ENCODE data around the gene MRPL49. TPM values are rescaled to one million over a fixed set of nuclear protein-coding genes. Genes with fewer than 3 reads are reported as not detected.
"Not testable (repeated sequence)": the region's sequence is repeated elsewhere in the genome, so short reads cannot be mapped to it uniquely, and the experiment has no call there.

MRPL49 gene
- total RNA-seq, 4 donors from 2014 or later: 68.1 to 76.2 (median 72.0) TPM

GRCh38 chr11:65167656-65168055 is 45.5 kb downstream of the MRPL49 start:
- 86 to 96% methylated on average over 3 of the region's 3 CpGs for WGBS, 2 donors
- no peak for DNase-seq
- Histone ChIP-seq H3K9me3 (no peaks in the 10 kb centered on the region), H3K4me1 (peaks cover 0 to 6% (median 4%) of the 10 kb centered on the region in 3 donors), H3K27me3 (peaks cover 0 to 2% (median 0%) of the 10 kb centered on the region in 4 donors), H3K4me3 (no peak overlapping the region), H3K36me3 (no peaks in the 10 kb centered on the region), H3K27ac (no peak overlapping the region)
- intact Hi-C loops (cut with DNase I): no loop called here
- no peak for TF ChIP-seq POLR2A (IDR thresholded peaks at IDR 0.05)
- TF ChIP-seq, protein P1, sequence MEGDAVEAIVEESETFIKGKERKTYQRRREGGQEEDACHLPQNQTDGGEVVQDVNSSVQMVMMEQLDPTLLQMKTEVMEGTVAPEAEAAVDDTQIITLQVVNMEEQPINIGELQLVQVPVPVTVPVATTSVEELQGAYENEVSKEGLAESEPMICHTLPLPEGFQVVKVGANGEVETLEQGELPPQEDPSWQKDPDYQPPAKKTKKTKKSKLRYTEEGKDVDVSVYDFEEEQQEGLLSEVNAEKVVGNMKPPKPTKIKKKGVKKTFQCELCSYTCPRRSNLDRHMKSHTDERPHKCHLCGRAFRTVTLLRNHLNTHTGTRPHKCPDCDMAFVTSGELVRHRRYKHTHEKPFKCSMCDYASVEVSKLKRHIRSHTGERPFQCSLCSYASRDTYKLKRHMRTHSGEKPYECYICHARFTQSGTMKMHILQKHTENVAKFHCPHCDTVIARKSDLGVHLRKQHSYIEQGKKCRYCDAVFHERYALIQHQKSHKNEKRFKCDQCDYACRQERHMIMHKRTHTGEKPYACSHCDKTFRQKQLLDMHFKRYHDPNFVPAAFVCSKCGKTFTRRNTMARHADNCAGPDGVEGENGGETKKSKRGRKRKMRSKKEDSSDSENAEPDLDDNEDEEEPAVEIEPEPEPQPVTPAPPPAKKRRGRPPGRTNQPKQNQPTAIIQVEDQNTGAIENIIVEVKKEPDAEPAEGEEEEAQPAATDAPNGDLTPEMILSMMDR (IDR thresholded peaks at IDR 0.05): no peak

- intact Hi-C loops (cut with DNase I): no loop called here
- TF ChIP-seq, protein P1 (IDR thresholded peaks at IDR 0.05): no peak
- TF ChIP-seq POLR2A (IDR thresholded peaks at IDR 0.05): no peak
- Histone ChIP-seq H3K4me1 (peaks cover 0 to 6% (median 4%) of the 10 kb centered on the region in 3 donors), H3K27me3 (peaks cover 0 to 2% (median 0%) of the 10 kb centered on the region in 4 donors), H3K4me3 (no peak overlapping the region), H3K9me3 (no peaks in the 10 kb centered on the region), H3K27ac (peak overlapping the region in 1 of 4 donors; percentile 9), H3K36me3 (no peaks in the 10 kb centered on the region)
- no peak for DNase-seq
- WGBS, 2 donors: 65 to 79% methylated on average over 7 to 10 of the region's 11 CpGs
These were observed 47.1 kb downstream of the MRPL49 start for GRCh38 chr11:65169164-65169641.

DNA sequence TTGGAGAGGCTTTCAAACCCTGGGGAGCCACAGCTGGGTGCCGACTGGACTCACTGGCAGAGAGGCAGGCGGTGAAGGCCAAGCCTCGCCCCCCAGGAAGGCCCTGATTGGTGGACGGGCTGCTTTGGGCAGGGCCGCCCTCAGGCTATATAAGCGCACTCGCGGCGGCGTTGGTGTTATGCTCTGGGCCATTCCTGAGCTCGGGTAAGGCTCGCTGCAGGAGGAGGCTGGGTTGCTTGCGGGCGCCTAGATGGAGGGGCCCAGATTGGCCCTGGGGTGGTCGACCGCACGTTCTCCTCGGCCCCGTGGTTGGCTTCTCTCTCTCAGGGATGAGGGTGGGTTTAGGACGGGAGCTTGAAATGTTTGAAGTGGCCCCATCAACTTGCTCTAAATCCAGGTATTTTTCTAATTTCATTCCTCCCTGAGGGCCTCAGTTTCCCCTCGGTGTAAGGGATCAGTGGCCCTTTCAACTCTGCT is 48.0 kb downstream of the MRPL49 start, which contains the start of gene SPDYC:
Gene SPDYC, plus strand, starts transcription at position 176 of the 477 bp plus-strand sequence. CDS start 1,125 bp downstream, outside the sequence.
- no peak for DNase-seq
- no peak for TF ChIP-seq POLR2A (IDR thresholded peaks at IDR 0.05)
- TF ChIP-seq, protein P1 (IDR thresholded peaks at IDR 0.05): no peak
- WGBS, 2 donors: 78 to 97% methylated on average over 7 to 15 of the region's 21 CpGs
- no peak within 1 kb of the TSS for H3K4me3 ChIP-seq
- intact Hi-C loops (cut with DNase I): loop anchor here (10.0 kb wide), 1 partner anchor 45 kb away; the partner anchor contains the start of genes FAU and MRPL49
- peaks cover 0 to 11% (median 4%) of the 10 kb centered on the region in 3 donors for H3K4me1 ChIP-seq
- no peaks in the 10 kb centered on the region for H3K36me3 ChIP-seq
- H3K27me3 ChIP-seq: peaks cover 0 to 2% (median 0%) of the 10 kb centered on the region in 4 donors
- no peaks in the 10 kb centered on the region for H3K9me3 ChIP-seq
- peak within 1 kb of the TSS in 1 of 4 donors; percentile 9 for H3K27ac ChIP-seq

- Histone ChIP-seq H3K4me3 (no peak overlapping the region), H3K9me3 (no peaks in the 10 kb centered on the region), H3K27ac (no peak overlapping the region), H3K36me3 (no peaks in the 10 kb centered on the region), H3K4me1 (peaks cover 0 to 5% (median 0%) of the 10 kb centered on the region in 3 donors), H3K27me3 (no peaks in the 10 kb centered on the region)
- 83 to 95% methylated on average over 8 to 10 of the region's 10 CpGs for WGBS, 2 donors
- intact Hi-C loops (cut with DNase I): loop anchor here (10.0 kb wide), 1 partner anchor 48 kb away; the partner anchor contains the start of genes FAU and MRPL49
- TF ChIP-seq POLR2A (IDR thresholded peaks at IDR 0.05): no peak
- TF ChIP-seq, protein P1 (IDR thresholded peaks at IDR 0.05): no peak
- DNase-seq: no peak
These were observed 50.5 kb downstream of the MRPL49 start for GRCh38 chr11:65172600-65172999.

DNA sequence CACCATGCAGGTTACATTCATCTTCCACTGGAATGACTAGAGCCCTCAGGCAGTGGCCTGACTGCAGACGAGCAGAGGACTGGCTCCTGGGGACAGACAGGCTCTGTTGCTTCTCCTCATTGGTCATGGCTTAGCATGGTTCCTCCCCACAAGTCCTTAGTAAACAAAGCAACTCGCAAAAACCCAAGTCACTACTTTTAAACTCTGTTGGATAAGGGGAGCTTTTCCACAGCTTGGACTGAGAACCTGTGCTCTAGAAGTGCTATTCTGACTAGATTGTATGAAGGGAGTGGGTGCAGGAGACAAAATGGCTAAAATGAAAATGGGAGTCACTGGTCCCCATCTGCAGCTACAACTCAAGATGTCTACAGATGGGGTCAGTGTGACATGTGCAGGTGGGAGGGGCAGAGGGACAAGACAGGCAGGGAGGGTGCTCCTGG is 52.5 kb downstream of the MRPL49 start:
- DNase-seq, H3K36me3 ChIP-seq, H3K27ac ChIP-seq, H3K4me1 ChIP-seq, H3K27me3 ChIP-seq, H3K9me3 ChIP-seq, H3K4me3 ChIP-seq: not testable (repeated sequence)
- 59 to 65% methylated on average over 2 of the region's 2 CpGs for WGBS, 2 donors
- intact Hi-C loops (cut with DNase I): loop anchor here (10.0 kb wide), 1 partner anchor 50 kb away; the partner anchor contains the start of genes FAU and MRPL49

Small RNA genes within 50 kb of the gene (small RNA-seq; reads per million reads assigned to genes)
- gene HIGD1AP10: 0 reads per million in 4 donors
- gene PDCL2P2: 0 reads per million in 4 donors
- gene RNU2-23P: 0 to 0.21 (median 0.07) reads per million in 4 donors

Other genes with a start within 250 kb of the MRPL49 start
- gene EHD1, start 243.7 kb upstream of the MRPL49 start, total RNA-seq: 10 to 100 TPM; 29.5 to 44.0 (median 31.8) TPM
- gene ATG2A, start 205.1 kb upstream of the MRPL49 start, total RNA-seq: 10 to 100 TPM; 14.1 to 26.1 (median 19.6) TPM
- 10 to 100 TPM in 1 of 4 donors, 1 to 10 TPM in 3; 7.7 to 10.5 (median 8.6) TPM for gene PPP2R5B, start 197.6 kb upstream of the MRPL49 start, total RNA-seq
- not detected for gene GPHA2, start 186.4 kb upstream of the MRPL49 start, total RNA-seq
- not detected for gene MAJIN, start 150.2 kb upstream of the MRPL49 start, total RNA-seq
- under 1 TPM in 2 of 4 donors, not detected in 2; 0.38 to 0.76 TPM for gene BATF2, start 125.3 kb upstream of the MRPL49 start, total RNA-seq
- 10 to 100 TPM; 42.5 to 82.1 (median 65.0) TPM for gene ARL2, start 108.2 kb upstream of the MRPL49 start, total RNA-seq
- 10 to 100 TPM in 3 of 4 donors, 1 to 10 TPM in 1; 9.8 to 18.6 (median 13.9) TPM for gene SNX15, start 94.9 kb upstream of the MRPL49 start, total RNA-seq
- 10 to 100 TPM in 3 of 4 donors, 1 to 10 TPM in 1; 9.2 to 19.0 (median 15.1) TPM for gene SAC3D1, start 81.1 kb upstream of the MRPL49 start, total RNA-seq
- gene NAALADL1, start 63.8 kb upstream of the MRPL49 start, total RNA-seq: 10 to 100 TPM in 1 of 4 donors, 1 to 10 TPM in 2, under 1 TPM in 1; 0.34 to 19.6 (median 3.1) TPM
- 10 to 100 TPM in 1 of 4 donors, 1 to 10 TPM in 3; 3.1 to 14.3 (median 9.0) TPM for gene CDCA5, start 38.3 kb upstream of the MRPL49 start, total RNA-seq
- 10 to 100 TPM; 24.0 to 52.2 (median 32.2) TPM for gene ZFPL1, start 38.1 kb upstream of the MRPL49 start, total RNA-seq
- gene VPS51, start 26.1 kb upstream of the MRPL49 start, total RNA-seq: 100 to 1,000 TPM; 204 to 298 (median 224) TPM
- 10 to 100 TPM; 36.4 to 96.5 (median 74.7) TPM for gene TM7SF2, start 10.4 kb upstream of the MRPL49 start, total RNA-seq
- 10 to 100 TPM; 12.4 to 17.0 (median 16.5) TPM for gene ZNHIT2, start 4.6 kb upstream of the MRPL49 start, total RNA-seq
- 100 to 1,000 TPM; 436 to 777 (median 528) TPM for gene FAU, start 187 bp upstream of the MRPL49 start, total RNA-seq
- gene SYVN1, start 12.2 kb downstream of the MRPL49 start, total RNA-seq: 10 to 100 TPM; 20.4 to 39.3 (median 26.9) TPM
- not detected for gene SPDYC, start 47.9 kb downstream of the MRPL49 start, total RNA-seq
- gene CAPN1, start 59.6 kb downstream of the MRPL49 start, total RNA-seq: 100 to 1,000 TPM; 225 to 696 (median 354) TPM
- gene POLA2, start 139.6 kb downstream of the MRPL49 start, total RNA-seq: 10 to 100 TPM in 2 of 4 donors, 1 to 10 TPM in 2; 3.1 to 14.1 (median 10.4) TPM
- gene CDC42EP2, start 192.5 kb downstream of the MRPL49 start, total RNA-seq: 10 to 100 TPM in 1 of 4 donors, 1 to 10 TPM in 2, under 1 TPM in 1; 0.76 to 11.4 (median 5.6) TPM
- gene DPF2, start 211.5 kb downstream of the MRPL49 start, total RNA-seq: 10 to 100 TPM; 18.7 to 35.3 (median 23.8) TPM
- gene TIGD3, start 232.4 kb downstream of the MRPL49 start, total RNA-seq: 1 to 10 TPM in 1 of 4 donors, under 1 TPM in 3; 0.13 to 1.3 (median 0.56) TPM